Measurements from ENCODE around the gene OR10A3. TPM values are rescaled to one million over a fixed set of nuclear protein-coding genes. Genes with fewer than 3 reads are reported as not detected.

Gene OR10A3
- total RNA-seq, 1 donor from 2014 or later: not detected

- TF ChIP-seq CTCF (IDR thresholded peaks at IDR 0.05): no peak
- DNase-seq (no peak), ATAC-seq (no peak)
- H3K27me3 ChIP-seq: no peaks in the 10 kb centered on the region
- H3K9me3 ChIP-seq: no peaks in the 10 kb centered on the region
- no peaks in the 10 kb centered on the region for H3K36me3 ChIP-seq
- H3K4me1 ChIP-seq: no peaks in the 10 kb centered on the region
- intact Hi-C loops (cut with DNase I): loop anchor here (10.0 kb wide), 2 partner anchors 86 to 206 kb away; partner anchors contain the start of gene EIF3F
- no peak overlapping the region for H3K4me3 ChIP-seq
- H3K27ac ChIP-seq: no peak overlapping the region
Observed at GRCh38 chr11:7898666-7899283, 42.7 kb downstream of the OR10A3 start.

- Histone ChIP-seq H3K27me3 (no peaks in the 10 kb centered on the region), H3K4me3 (no peak overlapping the region), H3K4me1 (peaks cover 4% of the 10 kb centered on the region), H3K27ac (no peak overlapping the region), H3K9me3 (no peaks in the 10 kb centered on the region), H3K36me3 (no peaks in the 10 kb centered on the region)
- intact Hi-C loops (cut with DNase I): loop anchor here (10.0 kb wide), 2 partner anchors 89 to 209 kb away; partner anchors contain the start of gene EIF3F
- ATAC-seq (no peak), DNase-seq (no peak)
- no peak for TF ChIP-seq CTCF (IDR thresholded peaks at IDR 0.05)
Observed at GRCh38 chr11:7896009-7896785, 45.3 kb downstream of the OR10A3 start.

GRCh38 chr11:7894251-7894650, 47.3 kb downstream of the OR10A3 start:
- no peak for TF ChIP-seq CTCF (IDR thresholded peaks at IDR 0.05)
- H3K36me3 ChIP-seq: no peaks in the 10 kb centered on the region
- H3K27me3 ChIP-seq: no peaks in the 10 kb centered on the region
- ATAC-seq (no peak), DNase-seq (no peak)
- no peak overlapping the region for H3K4me3 ChIP-seq
- peaks cover 4% of the 10 kb centered on the region for H3K4me1 ChIP-seq
- intact Hi-C loops (cut with DNase I): loop anchor here (10.0 kb wide), 2 partner anchors 91 to 211 kb away; partner anchors contain the start of gene EIF3F
- no peak overlapping the region for H3K27ac ChIP-seq
- H3K9me3 ChIP-seq: no peaks in the 10 kb centered on the region

GRCh38 chr11:7893796-7894195, 47.7 kb downstream of the OR10A3 start:
- intact Hi-C loops (cut with DNase I): loop anchor here (10.0 kb wide), 2 partner anchors 91 to 211 kb away; partner anchors contain the start of gene EIF3F
- ATAC-seq (peak; percentile 89), DNase-seq (no peak)
- no peaks in the 10 kb centered on the region for H3K27me3 ChIP-seq
- no peaks in the 10 kb centered on the region for H3K36me3 ChIP-seq
- no peak overlapping the region for H3K4me3 ChIP-seq
- peaks cover 4% of the 10 kb centered on the region for H3K4me1 ChIP-seq
- H3K27ac ChIP-seq: no peak overlapping the region
- no peak for TF ChIP-seq CTCF (IDR thresholded peaks at IDR 0.05)
- H3K9me3 ChIP-seq: no peaks in the 10 kb centered on the region

- H3K4me1 ChIP-seq: peaks cover 4% of the 10 kb centered on the region
- no peak overlapping the region for H3K4me3 ChIP-seq
- intact Hi-C loops (cut with DNase I): loop anchor here (10.0 kb wide), 2 partner anchors 92 to 212 kb away; partner anchors contain the start of gene EIF3F
- H3K36me3 ChIP-seq: no peaks in the 10 kb centered on the region
- H3K27me3 ChIP-seq: no peaks in the 10 kb centered on the region
- no peak overlapping the region for H3K27ac ChIP-seq
- no peak for DNase-seq
- peak; percentile 84 for ATAC-seq
- no peaks in the 10 kb centered on the region for H3K9me3 ChIP-seq
- TF ChIP-seq CTCF (IDR thresholded peaks at IDR 0.05): peak; percentile 80
Observed at GRCh38 chr11:7892840-7893254, 48.7 kb downstream of the OR10A3 start.
